ENCODE measurements around the gene SLC38A9.

The SLC38A9 gene

GRCh38 chr5:55649963-55650362 is 62.2 kb downstream of the SLC38A9 start:
- DNase-seq, result no peak

DNA sequence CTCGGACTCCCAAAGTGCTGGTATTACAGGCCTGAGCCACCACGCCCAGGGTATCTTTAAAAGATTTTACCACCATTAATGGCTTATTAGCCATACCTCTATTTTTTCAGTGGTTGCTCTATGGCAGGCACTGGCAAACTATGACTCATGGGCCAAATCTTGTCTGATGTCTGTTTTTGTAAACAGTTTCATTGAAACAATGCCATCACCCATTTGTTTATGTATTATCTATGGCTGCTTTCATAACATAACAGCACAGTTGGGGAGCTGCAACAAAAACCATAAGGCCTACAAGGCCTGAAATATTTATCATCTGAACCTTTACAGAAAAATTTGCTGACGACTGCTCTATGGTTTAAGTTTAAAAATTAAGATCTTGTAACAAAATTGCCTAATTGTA is 66.8 kb downstream of the SLC38A9 start:
- no peak for DNase-seq

GRCh38 chr5:55638455-55638854 is 73.7 kb downstream of the SLC38A9 start:
- no peak for DNase-seq

DNA sequence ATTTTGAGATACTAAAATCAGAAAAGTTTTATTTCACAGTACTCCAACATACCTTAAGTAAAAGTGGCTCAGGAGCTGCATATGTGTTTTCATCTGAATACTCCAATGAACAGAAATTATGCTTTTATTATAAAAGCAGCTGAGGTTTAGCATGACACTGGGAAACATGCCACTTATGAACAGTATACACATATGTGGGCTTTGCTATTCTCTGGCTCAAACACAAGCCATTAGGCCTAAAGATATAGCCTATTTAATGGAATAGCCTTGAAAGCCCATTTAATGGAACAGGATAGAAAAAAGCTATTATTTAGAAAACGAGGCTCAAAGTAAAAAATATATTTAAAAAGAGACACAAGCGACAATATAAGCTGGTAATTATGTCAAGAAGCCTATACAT is 74.1 kb downstream of the SLC38A9 start:
- DNase-seq, result no peak

DNA sequence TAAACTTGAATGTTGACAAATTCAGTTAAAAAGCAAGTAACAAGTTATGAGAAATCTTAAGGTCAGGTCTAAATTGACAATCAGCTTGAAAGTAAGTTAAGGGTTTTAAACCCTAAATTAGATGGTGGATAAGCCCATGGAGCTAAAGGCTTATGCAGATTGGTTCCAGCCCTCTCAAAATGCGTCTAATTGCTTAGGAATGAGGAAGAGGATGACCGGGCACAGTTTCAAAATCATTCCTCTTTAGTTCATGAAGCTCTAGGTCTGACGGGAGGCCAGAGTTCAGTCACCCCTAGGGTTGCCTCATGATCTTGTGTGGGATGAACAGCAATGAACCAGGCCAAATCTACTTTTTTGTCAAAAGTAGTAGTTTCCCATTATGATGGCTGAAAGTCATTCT is 75.4 kb downstream of the SLC38A9 start:
- no peak for DNase-seq

GRCh38 chr5:55636177-55636576 is 75.9 kb downstream of the SLC38A9 start:
- DNase-seq, result no peak

DNA sequence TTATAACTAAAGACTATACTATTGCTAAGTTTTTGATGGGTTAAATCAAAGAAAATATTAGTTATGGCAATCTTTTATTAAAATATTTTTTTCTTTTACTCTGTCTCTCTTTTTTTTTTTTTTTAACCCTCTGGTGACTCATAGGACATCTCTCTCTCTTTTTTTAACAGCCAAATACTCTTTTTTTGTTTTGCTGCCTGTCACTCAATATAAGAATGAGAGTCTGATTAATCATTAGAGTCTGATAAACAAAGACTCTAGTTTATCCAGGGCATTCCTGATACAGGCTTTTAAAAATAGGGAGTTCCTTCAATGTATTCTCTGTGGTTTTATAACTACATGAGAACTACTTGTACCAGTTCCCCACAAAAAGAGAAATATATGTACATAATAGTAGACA is 77.3 kb downstream of the SLC38A9 start:
- no peak for DNase-seq

DNA sequence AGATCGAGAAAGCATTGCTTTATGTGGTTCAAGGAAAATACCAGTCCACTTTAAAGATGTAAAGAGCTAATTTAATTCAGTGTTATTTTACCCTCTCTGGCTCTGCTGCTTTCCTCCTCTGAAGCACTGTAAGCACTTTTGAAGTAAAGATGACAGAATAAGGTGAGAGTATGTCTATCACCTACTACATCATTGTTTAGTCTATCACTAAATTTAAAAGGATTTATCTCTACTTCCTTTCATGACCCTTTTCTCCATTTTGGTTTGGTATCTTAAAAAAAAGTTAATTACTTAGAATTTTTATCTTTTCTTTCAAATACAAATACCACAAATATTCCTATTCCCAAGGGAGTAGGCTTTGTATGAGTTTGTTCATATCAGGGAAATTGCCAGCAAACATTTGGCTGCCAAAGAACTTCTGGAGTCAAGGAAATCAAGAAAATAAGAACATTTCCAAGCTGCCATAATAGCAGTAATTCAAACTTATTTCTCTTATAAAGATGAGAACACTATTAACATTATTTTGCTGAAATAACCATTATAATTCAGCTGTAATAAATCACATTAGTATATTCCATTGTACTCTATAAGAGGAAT is 77.8 kb downstream of the SLC38A9 start:
- no peak for DNase-seq

DNA sequence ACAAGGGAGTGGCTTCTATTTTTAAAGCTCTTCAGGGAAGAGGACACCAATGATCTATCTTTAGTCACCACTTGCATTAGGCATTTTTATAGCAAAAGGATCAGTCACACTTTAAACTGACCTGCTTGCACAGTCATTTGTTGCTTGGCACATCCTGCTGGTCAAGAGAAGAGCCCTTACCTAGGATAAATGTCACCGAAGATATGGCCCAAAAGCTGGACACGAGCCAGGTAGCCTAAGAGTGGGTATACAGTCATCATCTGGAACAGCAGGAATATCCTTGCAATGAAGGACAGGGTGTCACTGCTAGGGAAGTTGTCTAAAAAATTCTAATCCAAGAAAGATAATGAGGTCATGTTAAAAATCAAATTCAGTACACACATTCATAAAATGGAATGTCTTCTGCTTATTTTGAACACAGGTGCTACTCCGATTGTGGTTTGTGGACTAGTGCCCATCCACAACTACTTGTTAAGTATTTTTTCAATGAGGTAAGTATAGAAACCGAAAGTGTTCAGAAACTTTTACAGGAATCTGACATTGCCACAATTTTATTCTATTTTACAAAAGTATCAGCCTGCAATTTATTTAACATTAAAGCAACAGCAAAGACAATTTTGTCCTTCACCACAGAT is 78.4 kb downstream of the SLC38A9 start:
- no peak for DNase-seq

DNA sequence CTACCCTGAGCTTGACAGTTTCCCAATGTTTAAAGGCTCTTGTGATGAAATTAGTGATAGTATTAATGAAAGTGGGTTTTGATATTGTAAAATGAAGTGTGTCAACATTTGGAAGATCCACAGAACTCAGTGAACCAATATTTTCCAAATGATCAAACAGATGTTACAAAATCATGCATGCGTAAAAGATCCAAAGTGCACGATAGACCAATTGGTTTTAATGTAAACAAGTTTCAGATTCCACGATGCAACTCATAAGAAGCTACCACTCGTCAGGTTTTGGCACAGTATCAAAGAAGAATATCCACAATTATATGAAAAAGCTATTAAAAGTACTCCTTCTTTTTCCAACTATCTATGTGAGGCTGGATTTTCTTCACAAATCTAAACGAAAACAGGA is 82.3 kb downstream of the SLC38A9 start:
- DNase-seq, result no peak

DNA sequence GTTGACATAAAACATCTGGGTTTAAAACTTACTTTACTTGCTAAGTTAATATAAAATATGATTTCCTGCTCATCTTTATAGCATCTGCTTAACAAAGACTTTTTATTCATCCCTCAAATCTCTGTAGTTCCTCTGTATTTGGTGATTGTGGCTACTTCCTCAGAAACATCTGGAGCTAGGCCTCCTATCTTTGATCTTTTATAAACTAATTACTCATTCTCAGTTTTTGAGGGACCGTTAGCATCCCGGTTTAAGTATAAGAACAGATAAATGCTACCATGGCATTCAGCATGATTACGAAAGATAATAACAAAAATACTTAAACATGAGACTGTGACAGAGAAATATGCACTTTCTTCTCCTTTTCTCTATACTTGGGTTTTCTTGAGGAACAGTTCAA is 85.3 kb downstream of the SLC38A9 start:
- no peak for DNase-seq

- DNase-seq, result no peak
Observed at GRCh38 chr5:55625913-55626312, 86.2 kb downstream of the SLC38A9 start.

GRCh38 chr5:55625589-55625909 is 86.6 kb downstream of the SLC38A9 start:
- DNase-seq, result no peak

DNA sequence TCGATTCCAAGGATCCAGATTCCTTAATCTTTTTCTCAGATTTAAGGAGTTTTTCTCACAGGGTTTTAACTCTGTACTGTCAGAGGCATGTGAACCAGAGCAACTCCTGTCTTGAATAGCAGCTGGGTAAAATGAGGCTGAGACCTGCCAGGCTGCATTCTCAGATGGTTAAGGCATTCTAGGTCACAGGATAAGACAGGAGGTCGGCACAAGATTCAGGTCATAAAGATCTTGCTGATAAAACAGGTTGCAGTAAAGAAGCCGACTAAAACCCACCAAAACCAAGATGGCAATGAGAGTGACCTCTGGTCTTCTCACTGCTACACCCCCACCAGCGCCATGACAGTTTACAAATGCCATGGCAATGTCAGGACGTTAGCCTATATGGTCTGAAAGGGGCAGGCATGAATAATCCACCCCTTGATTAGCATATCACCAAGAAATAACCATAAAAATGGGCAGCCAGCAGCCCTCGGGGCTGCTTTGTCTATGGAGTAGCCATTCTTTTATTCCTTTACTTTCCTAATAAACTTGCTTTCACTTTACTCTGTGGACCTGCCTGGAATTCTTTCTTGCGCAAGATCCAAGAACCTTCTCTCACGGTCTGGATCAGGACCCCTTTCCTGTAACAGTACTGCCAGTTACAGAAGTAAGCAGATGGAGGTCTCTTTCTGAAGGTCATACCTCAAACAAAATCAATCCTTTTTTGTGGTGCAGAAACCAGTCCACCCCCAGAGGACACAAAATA is 87.1 kb downstream of the SLC38A9 start:
- DNase-seq, result no peak

- no peak for DNase-seq
Observed at GRCh38 chr5:55623789-55624188, 88.3 kb downstream of the SLC38A9 start.

GRCh38 chr5:55622460-55622859 is 89.7 kb downstream of the SLC38A9 start:
- DNase-seq, result no peak

DNA sequence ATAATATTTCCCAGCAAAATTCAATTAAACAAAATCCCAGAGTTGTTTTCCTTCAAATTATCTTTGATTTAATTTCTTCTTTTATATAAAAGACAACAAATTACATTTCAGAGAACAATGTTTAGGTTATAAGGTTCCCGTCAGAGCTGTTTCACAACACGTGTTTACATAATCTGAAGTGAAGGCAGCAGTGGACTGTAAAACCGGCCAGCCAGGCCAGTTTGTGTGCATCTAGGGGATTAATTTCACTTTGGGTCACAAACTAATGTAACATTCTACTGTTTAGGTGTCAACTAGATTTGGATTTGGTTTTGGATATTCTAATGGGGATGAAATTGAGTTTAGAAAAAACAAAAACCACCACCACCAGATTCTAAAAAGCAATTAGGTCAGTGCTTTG is 90.9 kb downstream of the SLC38A9 start:
- no peak for DNase-seq

DNA sequence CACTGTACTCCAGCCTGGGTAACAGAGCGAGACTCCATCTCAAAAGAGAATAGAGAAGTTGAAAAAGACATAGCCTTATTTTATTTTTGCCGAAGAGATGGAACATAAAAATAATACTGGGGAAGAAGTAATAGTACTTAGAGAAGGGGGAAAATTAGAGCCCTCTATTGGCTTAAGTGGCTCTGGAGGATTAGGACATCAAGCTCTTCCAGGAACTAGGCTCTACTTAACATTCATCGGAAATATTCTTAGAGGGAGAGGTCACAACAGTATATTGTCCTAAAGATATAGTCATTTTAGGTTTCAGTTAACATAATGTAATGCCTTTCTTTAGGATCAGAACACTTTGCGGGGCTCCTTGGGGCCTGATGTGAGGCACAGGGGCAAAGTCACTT is 91.4 kb downstream of the SLC38A9 start:
- no peak for DNase-seq

DNA sequence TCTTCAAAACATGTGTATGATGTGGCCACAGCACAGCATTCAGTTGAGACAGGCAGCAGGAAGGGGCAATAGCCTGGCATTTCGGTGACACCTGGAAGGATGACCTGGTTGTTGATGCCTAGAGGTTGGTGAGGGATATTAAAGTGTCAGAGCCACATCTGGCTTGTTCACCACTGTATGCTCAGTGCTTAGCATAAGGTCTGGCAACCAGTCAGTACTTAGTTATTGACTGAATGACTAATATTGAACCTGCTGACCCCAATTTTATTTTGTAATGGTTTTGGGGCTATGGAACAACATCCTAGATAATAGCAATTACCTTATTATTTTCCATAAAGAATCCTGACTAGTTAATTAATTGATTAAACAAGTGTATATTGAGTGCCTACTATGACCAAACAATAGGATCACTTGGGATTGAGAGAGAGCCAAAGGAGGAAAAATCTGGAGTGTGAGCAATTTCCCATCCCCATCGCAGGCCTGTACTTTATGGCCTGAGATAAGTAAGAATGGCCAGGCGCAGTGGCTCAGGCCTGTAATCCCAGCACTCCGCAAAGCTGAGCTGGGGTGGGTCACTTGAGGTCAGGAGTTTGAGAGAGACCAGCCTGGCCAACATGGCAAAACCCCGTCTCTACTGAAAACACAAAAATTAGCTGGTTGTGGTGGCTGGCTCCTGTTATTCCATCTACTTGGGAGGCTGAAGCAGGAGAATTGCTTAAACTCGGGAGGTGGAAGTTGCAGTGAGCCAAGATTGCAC is 91.9 kb downstream of the SLC38A9 start:
- no peak for DNase-seq

DNA sequence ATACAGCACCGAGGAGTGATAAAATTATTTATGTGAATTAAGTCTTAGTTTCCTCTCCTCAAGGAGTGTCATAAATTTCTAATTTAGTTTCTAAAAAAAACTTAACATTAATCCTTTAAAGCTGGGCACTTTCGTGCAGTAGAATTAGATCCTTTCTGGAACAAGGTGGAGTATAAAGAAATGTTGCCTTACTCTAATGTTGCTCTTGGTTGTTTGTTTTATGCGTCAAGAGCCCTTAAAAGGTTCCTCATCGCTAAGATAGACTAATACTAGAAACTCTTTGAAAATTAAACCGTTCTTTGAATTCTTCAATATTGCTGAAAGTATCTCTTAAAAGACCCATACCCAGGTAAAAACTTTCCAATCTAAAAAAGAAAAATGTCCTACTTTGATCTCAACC is 93.8 kb downstream of the SLC38A9 start:
- no peak for DNase-seq

DNA sequence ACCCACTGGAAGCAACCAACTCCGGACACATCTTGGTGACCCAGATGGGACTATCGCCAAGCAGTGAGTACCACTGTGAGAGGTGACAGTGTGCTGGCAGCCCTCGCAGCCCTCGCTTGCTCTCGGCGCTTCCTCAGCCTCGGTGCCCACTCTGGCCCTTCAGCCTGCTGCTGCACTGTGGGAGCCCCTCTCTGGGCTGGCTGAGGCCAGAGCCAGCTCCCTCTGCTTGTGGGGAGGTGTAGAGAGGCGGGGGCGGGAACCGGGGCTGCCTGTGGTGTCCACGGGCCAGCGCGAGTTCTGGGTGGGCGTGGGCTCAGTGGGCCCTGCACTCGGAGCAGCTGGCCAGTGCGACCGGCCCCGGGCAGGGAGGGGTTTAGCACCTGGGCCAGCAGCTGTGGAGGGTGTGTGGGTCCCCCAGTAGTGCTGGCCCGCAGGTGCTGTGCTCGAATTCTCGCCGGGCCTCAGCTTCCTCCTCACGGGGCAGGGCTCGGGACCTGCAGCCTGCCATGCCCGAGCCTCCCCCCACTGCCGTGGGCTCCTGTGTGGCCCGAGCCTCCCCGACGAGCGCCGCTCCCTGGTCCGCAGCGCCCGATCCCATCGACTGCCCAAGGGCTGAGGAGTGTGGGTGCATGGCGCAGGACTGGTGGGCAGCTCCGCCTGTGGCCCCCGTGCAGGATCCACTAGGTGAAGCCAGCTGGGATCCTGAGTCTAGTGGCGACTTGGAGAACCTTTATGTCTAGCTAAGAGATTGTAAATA is 98.8 kb downstream of the SLC38A9 start:
- DNase-seq, result no peak

- no peak for DNase-seq
Observed at GRCh38 chr5:55610542-55610941, 101.6 kb downstream of the SLC38A9 start.

GRCh38 chr5:55609413-55609812 is 102.7 kb downstream of the SLC38A9 start:
- no peak for DNase-seq
